AG04450 (cell line): ENCODE results near the gene ZNF280D. TPM values are rescaled to one million over a fixed set of nuclear protein-coding genes. Genes with fewer than 3 reads are reported as not detected.

ENCODE experiments used
- CTCF ChIA-PET: fragments of 300-600, 350-600 bp; formaldehyde crosslinking; extraction: SDS; loops from one replicate; lab custom pipeline; 2022; ENCODE audit warnings: antibody characterized with exemption, inconsistent platforms; lab: Charles Lee
- POLR2A ChIA-PET: fragments of 350-600 bp; formaldehyde crosslinking; extraction: SDS; loops from one replicate; lab custom pipeline; 2021; ENCODE audit warnings: antibody characterized with exemption, inconsistent platforms; lab: Yijun Ruan, JAX
- DNase-seq: peaks from one replicate; pipeline ENCODE4 v3.0.0-alpha.2; 2011; ENCODE audit warnings: low read depth, low spot score
- H3K27ac ChIP-seq: one replicate; pipeline ENCODE4 v1.5.1; 2012; ENCODE audit warnings: low read depth, low read length, control low read depth
- H3K27me3 ChIP-seq: one replicate; pipeline ENCODE4 v1.6.0; 2012; ENCODE audit warnings: low read length; ENCODE audit not compliant: control insufficient read depth, insufficient read depth
- H3K4me3 ChIP-seq: 2 replicates; pipeline ENCODE4 v1.5.1; 2011; ENCODE audit warnings: mild to moderate bottlenecking, low read depth, low read length, control low read depth
- H3K9me3 ChIP-seq: 2 replicates; pipeline ENCODE4 v1.5.1; 2012; ENCODE audit warnings: low read length; ENCODE audit not compliant: control insufficient read depth, insufficient read depth
- polyA plus RNA-seq: library from polyadenylated mRNA; depleted of rRNA; stranded (reverse); fragments of >200 nt; gene quantifications from 2 replicates; pipeline ENCODE4 v1.2.3, GENCODE V29; 2011
- TF ChIP-seq, protein P1 (sequence below): IDR thresholded peaks from 2 replicates; pipeline ENCODE4 v1.5.1; 2011; ENCODE audit warnings: low read depth, low read length, control low read depth, inconsistent platforms

The ZNF280D gene
- polyA plus RNA-seq, 1 experiment: 17.6 TPM

GRCh38 chr15:56770173-56770572, 36.9 kb upstream of the ZNF280D start:
- ChIA-PET CTCF (no interaction called here), POLR2A (no interaction called here)
- TF ChIP-seq, protein P1, sequence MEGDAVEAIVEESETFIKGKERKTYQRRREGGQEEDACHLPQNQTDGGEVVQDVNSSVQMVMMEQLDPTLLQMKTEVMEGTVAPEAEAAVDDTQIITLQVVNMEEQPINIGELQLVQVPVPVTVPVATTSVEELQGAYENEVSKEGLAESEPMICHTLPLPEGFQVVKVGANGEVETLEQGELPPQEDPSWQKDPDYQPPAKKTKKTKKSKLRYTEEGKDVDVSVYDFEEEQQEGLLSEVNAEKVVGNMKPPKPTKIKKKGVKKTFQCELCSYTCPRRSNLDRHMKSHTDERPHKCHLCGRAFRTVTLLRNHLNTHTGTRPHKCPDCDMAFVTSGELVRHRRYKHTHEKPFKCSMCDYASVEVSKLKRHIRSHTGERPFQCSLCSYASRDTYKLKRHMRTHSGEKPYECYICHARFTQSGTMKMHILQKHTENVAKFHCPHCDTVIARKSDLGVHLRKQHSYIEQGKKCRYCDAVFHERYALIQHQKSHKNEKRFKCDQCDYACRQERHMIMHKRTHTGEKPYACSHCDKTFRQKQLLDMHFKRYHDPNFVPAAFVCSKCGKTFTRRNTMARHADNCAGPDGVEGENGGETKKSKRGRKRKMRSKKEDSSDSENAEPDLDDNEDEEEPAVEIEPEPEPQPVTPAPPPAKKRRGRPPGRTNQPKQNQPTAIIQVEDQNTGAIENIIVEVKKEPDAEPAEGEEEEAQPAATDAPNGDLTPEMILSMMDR: no peak
- no peak for DNase-seq
- H3K27ac ChIP-seq: no peak overlapping the region
- no peaks in the 10 kb centered on the region for H3K27me3 ChIP-seq
- H3K4me3 ChIP-seq: no peak overlapping the region
- H3K9me3 ChIP-seq: no peaks in the 10 kb centered on the region

DNA sequence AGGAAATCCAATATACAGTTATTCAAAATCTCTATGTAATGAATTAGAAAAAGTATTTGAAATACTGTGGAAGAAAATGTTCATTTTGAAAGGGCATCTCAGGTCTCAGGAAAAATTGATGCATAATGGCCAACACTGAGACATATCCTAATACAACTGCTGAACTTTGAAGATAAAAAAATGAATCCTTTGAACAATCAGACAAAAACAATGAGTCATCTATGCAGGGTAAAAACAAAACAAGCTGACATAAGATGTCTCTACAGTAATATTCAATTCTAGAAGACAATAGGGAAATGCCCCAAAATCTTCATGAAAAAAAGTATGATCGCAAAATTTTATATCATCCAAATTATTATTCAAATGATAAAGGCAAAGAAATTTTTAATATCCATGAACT, 34.0 kb upstream of the ZNF280D start:
- no peaks in the 10 kb centered on the region for H3K27me3 ChIP-seq
- POLR2A ChIA-PET: no interaction called here

DNA sequence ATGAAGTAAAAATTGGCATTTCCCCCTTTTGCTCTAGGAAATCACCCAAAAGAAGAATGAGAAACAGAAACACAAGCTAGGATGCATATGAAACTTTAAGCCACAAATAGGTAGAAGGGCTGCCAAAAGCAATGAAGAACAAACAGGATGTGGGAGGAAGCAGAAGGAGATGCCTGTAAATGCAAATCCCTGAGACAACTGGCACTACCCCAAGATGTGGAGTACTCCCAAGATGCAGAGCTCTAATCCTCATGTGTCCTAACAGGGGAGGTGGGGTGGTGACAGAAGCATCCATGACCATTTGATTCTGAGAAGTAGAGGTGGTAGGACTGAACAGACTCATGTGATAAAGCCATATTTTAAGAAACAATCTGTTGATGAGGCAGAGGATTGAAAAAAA, 31.9 kb upstream of the ZNF280D start:
- POLR2A ChIA-PET: interaction anchor here (1.1 kb wide), 1 partner anchor 32 kb away, joined by 4 read pairs; the partner anchor contains the start of gene ZNF280D
- TF ChIP-seq, protein P1: no peak
- Histone ChIP-seq H3K27me3 (no peaks in the 10 kb centered on the region), H3K9me3 (no peaks in the 10 kb centered on the region), H3K27ac (no peak overlapping the region), H3K4me3 (no peak overlapping the region)
- DNase-seq: no peak
- CTCF ChIA-PET: interaction anchor here (1.0 to 1.3 kb wide), 3 partner anchors 57 to 373 kb away, joined by 3 read pairs; no protein-coding TSS in a partner anchor

More for the DNA sequence above, 34.0 kb upstream of the ZNF280D start:
- Histone ChIP-seq H3K4me3 (no peak overlapping the region), H3K27ac (no peak overlapping the region), H3K9me3 (no peaks in the 10 kb centered on the region)
- TF ChIP-seq, protein P1: no peak
- CTCF ChIA-PET: no interaction called here
- no peak for DNase-seq

DNA sequence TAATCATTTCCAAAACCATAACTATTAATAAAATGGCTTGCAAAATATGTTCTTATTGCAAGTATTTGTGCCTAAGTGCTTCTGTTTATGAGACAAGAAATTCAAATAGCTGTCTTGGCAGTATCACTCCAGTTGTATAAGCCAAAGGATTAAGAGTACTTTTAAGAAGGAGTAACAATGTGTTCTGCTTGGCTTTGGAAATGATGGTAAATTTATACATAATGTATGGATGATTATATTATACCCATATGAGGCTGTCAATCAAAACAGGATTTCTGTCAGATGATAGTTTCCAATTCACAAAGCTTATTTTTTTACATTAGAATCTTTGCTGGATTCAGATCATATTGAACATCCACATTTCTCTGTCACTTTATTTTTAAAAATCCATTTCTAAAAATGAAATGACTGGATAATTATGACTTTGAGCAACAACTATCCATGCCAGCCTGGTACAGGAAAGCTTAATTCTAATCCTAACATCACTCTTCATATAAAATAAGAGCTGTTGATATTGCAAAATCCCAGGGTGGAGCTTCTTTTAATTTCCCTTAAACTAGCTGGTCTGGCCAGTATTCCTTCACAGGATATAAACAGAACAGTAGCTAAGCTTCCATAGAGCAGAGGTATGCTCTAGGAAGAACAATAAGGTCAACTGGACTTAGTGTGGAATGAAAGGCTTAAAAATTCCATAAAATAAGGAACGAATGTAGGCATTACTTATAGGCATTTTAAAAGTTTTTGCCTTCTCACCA, 30.0 kb upstream of the ZNF280D start:
- no peak for DNase-seq
- H3K9me3 ChIP-seq: no peaks in the 10 kb centered on the region
- no peak overlapping the region for H3K27ac ChIP-seq
- H3K27me3 ChIP-seq: no peaks in the 10 kb centered on the region
- H3K4me3 ChIP-seq: no peak overlapping the region
- ChIA-PET POLR2A (no interaction called here), CTCF (interaction anchor here (1.2 kb wide), 1 partner anchor 273 kb away, joined by 3 read pairs; no protein-coding TSS in a partner anchor)
- TF ChIP-seq, protein P1: no peak

DNA sequence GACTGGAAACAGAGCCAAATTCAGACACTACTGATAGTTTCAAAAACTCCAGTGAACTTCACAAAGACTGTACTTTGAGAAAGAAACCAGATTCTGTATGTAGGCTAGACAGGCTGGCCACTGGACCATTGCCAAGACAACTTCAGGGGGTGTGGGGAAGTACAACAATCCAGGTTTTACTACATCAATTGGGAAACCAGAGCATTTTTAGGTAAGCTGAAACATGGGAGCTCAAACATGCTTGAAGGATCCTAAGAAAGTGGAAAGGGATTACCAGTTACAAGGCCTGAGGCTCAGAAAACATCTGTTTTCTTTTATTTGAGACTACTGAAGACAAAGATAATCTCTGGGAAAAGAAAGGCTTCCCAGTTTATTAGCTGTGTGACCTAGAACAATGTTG, 26.9 kb upstream of the ZNF280D start:
- CTCF ChIA-PET: interaction anchor here (0.7 to 1.0 kb wide), 2 partner anchors 13 to 268 kb away, joined by 3 read pairs; no protein-coding TSS in a partner anchor

More for the DNA sequence above, 26.9 kb upstream of the ZNF280D start:
- TF ChIP-seq, protein P1: no peak
- Histone ChIP-seq H3K27me3 (no peaks in the 10 kb centered on the region), H3K4me3 (no peak overlapping the region), H3K27ac (no peak overlapping the region), H3K9me3 (no peaks in the 10 kb centered on the region)
- POLR2A ChIA-PET: interaction anchor here (2.1 kb wide), 1 partner anchor 26 kb away, joined by 16 read pairs; the partner anchor contains the start of gene ZNF280D
- no peak for DNase-seq
